Transverse colon (tissue), 4 donors: ENCODE results near the gene ARFIP1. TPM values are rescaled to one million over a fixed set of nuclear protein-coding genes. Genes with fewer than 3 reads are reported as not detected.
"Not testable (repeated sequence)": the region's sequence is repeated elsewhere in the genome, so short reads cannot be mapped to it uniquely, and the experiment has no call there.

Source experiments
- DNase-seq: peaks from one replicate; pipeline ENCODE4 v3.0.0-alpha.2; 2019
- H3K27ac ChIP-seq, 4 donors: fragments of 200-600 bp; sonication (generic); 2 replicates each; pipeline ENCODE4 v1.5.1; 2016 to 2018; ENCODE audit warnings: inconsistent platforms in 4 of 4
- H3K27me3 ChIP-seq: fragments of 200-600 bp; sonication (generic); 2 replicates; pipeline ENCODE4 v1.5.1; 2017; ENCODE audit warnings: inconsistent platforms
- H3K36me3 ChIP-seq, 4 donors: fragments of 200-600 bp; sonication (generic); 2 replicates each; pipeline ENCODE4 v1.5.1; 2017 to 2019; ENCODE audit warnings: inconsistent platforms in 4 of 4
- H3K4me1 ChIP-seq, 4 donors: fragments of 200-600 bp; sonication (generic); 2 replicates each; pipeline ENCODE4 v1.5.1; 2017 to 2020; ENCODE audit warnings: inconsistent platforms in 4 of 4
- H3K4me3 ChIP-seq, 4 donors: fragments of 200-600 bp; sonication (generic); 1 replicate in 1 of 4; 2 replicates in 3 of 4; pipeline versions ENCODE4 v1.5.1 to v1.6.1; 2017 to 2019; ENCODE audit warnings: inconsistent platforms in 4 of 4
- H3K9me3 ChIP-seq, 2 donors: fragments of 200-600 bp; sonication (generic); 2 replicates each; pipeline ENCODE4 v1.5.1; 2017 to 2019; ENCODE audit warnings: inconsistent platforms in 2 of 2
- EP300 ChIP-seq: sonication (generic); formaldehyde crosslinking; IDR thresholded peaks from one replicate; pipeline ENCODE4 v1.6.1; 2017; ENCODE audit warnings: antibody characterized with exemption, low read depth
- POLR2A ChIP-seq: fragments of 450-650 bp; IDR thresholded peaks from one replicate; pipeline ENCODE4 v1.6.1; 2016; ENCODE audit warnings: antibody characterized with exemption, mild to moderate bottlenecking, moderate library complexity
- POLR2AphosphoS5 ChIP-seq, 3 donors: sonication (generic); formaldehyde crosslinking; IDR thresholded peaks; one replicate each; pipeline ENCODE4 v1.6.1; 2016; ENCODE audit warnings: antibody characterized with exemption in 3 of 3
- WGBS, 2 donors: methylation state at CpG; one replicate each; pipeline ENCODE4 v1.1.5; 2018; ENCODE audit warnings: low coverage in 1 of 2; 5-methylcytosine and 5-hydroxymethylcytosine counted together
- in situ Hi-C, 4 donors: fragments of 200-750 bp; cut with MboI; loops; one replicate each; pipeline versions ENCODE4 v1.15.0 to v1.15.1; 2017; ENCODE audit warnings: low sequenced_read_pairs in 3 of 4, low pct_ligation_motif_present in 1 of 4, low pct_unique_long_range_greater_than_20kb in 1 of 4
- intact Hi-C: fragments of 100-400 bp; cut with DNase I; formaldehyde crosslinking; loops from one replicate; pipeline ENCODE4 v1.15.1; 2023; ENCODE audit warnings: low total_unique reads
- total RNA-seq, 4 donors: library from RNA; depleted of rRNA; stranded (reverse); fragments of >200 nt; gene quantifications; one replicate each; pipeline ENCODE4 v1.1.0, GENCODE V29; 2016
- TF ChIP-seq, protein P1 (sequence below), 5 experiments: fragments of 200-600 bp in 3 of 5; fragments of 450-650 bp in 2 of 5; sonication (generic) in 3 of 5; IDR thresholded peaks; 1 replicate in 2 of 5; 2 replicates in 3 of 5; pipeline ENCODE4 v1.5.1; 2016 to 2017; ENCODE audit warnings: antibody characterized with exemption in 5 of 5, inconsistent platforms in 3 of 5, mild to moderate bottlenecking in 2 of 5, moderate library complexity in 1 of 5

ARFIP1 gene
- total RNA-seq, 4 donors from 2014 or later, result 35.0 to 115 (median 46.2) TPM

DNA sequence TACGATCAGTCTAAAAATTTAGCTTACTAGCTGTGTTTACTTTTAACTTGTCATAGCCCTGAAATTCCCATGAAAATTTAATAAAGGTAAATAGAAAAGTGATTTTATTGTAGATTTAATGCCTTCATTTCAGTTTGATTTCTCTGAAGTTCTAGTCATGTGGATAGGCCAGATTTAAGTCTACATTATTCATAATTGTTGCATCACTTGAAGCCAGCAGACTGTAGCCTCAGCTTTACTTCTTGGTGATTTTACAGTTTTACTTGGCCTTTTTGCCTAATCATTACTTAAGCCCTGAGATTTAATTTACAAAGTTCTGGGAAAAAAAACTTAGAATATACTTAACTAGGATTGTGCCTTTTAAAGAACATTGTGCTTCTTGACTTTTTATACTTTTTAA, 82.9 kb downstream of the ARFIP1 start:
- no peaks in the 10 kb centered on the region for H3K27me3 ChIP-seq
- no peak for TF ChIP-seq POLR2A
- no peak for TF ChIP-seq POLR2AphosphoS5 (IDR thresholded peaks at IDR 0.05)
- no peak for TF ChIP-seq EP300
- TF ChIP-seq, protein P1, sequence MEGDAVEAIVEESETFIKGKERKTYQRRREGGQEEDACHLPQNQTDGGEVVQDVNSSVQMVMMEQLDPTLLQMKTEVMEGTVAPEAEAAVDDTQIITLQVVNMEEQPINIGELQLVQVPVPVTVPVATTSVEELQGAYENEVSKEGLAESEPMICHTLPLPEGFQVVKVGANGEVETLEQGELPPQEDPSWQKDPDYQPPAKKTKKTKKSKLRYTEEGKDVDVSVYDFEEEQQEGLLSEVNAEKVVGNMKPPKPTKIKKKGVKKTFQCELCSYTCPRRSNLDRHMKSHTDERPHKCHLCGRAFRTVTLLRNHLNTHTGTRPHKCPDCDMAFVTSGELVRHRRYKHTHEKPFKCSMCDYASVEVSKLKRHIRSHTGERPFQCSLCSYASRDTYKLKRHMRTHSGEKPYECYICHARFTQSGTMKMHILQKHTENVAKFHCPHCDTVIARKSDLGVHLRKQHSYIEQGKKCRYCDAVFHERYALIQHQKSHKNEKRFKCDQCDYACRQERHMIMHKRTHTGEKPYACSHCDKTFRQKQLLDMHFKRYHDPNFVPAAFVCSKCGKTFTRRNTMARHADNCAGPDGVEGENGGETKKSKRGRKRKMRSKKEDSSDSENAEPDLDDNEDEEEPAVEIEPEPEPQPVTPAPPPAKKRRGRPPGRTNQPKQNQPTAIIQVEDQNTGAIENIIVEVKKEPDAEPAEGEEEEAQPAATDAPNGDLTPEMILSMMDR (IDR thresholded peaks at IDR 0.05), result no peak
- in situ Hi-C loops (loop anchor here in 1 of 4 donors (25.0 kb wide), 1 partner anchor 225 kb away; no protein-coding TSS in a partner anchor), intact Hi-C loops (no loop called here)
- H3K36me3 ChIP-seq, result peaks cover 0 to 7% (median 2%) of the 10 kb centered on the region in 4 donors
- H3K9me3 ChIP-seq, result no peaks in the 10 kb centered on the region
- H3K4me1 ChIP-seq, result no peaks in the 10 kb centered on the region
- WGBS, 2 donors, result 80 to 85% methylated on average over 1 of the region's 1 CpG
- DNase-seq, result no peak
- no peak overlapping the region for H3K27ac ChIP-seq
- H3K4me3 ChIP-seq, result no peak overlapping the region

DNA sequence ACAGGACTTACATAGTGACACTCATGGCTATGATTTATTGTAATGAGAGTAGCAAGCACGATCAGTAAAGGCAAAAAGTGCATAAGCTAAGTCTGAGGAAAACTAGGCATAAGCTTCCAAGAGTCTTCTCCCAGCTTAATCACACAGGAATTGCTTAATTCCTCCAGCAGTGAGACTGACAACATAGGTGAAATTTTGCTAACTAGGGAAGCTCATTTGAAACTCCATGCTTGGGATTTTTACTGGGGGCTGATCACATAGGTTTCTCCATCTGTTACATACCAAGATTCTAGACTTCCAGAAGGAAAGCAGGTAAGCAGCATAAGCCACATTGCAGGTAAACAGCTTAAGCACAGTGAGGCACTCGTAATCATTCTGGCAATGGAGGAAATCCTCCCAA, 84.6 kb downstream of the ARFIP1 start:
- TF ChIP-seq, protein P1 (IDR thresholded peaks at IDR 0.05), result no peak
- TF ChIP-seq EP300 (no peak), POLR2A (no peak), POLR2AphosphoS5 (IDR thresholded peaks at IDR 0.05) (no peak)
- in situ Hi-C loops, result loop anchor here in 1 of 4 donors (25.0 kb wide), 1 partner anchor 223 kb away; no protein-coding TSS in a partner anchor
- WGBS, 2 donors, result 72 to 78% methylated on average over 1 to 2 of the region's 2 CpGs
- H3K4me3 ChIP-seq, result no peak overlapping the region
- H3K9me3 ChIP-seq, result no peaks in the 10 kb centered on the region
- DNase-seq, result no peak
- H3K27me3 ChIP-seq, result no peaks in the 10 kb centered on the region
- no peak overlapping the region for H3K27ac ChIP-seq
- peaks cover 0 to 7% (median 2%) of the 10 kb centered on the region in 4 donors for H3K36me3 ChIP-seq
- intact Hi-C loops, result no loop called here
- no peaks in the 10 kb centered on the region for H3K4me1 ChIP-seq

DNA sequence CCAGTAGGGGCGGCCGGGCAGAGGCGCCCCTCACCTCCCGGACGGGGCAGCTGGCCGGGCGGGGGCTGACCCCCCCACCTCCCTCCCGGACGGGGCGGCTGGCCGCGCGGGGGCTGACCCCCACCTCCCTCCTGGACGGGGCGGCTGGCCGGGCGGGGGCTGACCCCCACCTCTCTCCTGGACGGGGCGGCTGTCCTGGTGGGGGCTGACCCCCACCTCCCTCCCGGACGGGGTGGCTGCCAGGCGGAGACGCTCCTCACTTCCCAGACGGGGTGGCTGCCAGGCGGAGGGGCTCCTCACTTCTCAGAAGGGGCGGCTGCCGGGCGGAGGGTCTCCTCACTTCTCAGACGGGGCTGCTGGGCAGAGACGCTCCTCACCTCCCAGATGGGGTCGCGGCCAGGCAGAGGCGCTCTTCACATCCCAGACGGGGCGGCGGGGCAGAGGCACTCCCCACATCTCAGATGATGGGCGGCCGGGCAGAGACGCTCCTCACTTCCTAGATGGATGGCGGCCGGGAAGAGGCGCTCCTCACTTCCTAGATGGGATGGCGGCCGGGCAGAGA, 86.8 kb downstream of the ARFIP1 start:
- DNase-seq, H3K36me3 ChIP-seq, H3K27me3 ChIP-seq, H3K4me3 ChIP-seq, intact Hi-C loops, H3K4me1 ChIP-seq, H3K9me3 ChIP-seq, H3K27ac ChIP-seq: not testable (repeated sequence)
- in situ Hi-C loops, result loop anchor here in 1 of 4 donors (25.0 kb wide), 1 partner anchor 221 kb away; no protein-coding TSS in a partner anchor
- 98% methylated on average over 27 of the region's 44 CpGs; no CpG with 5 or more reads in 1 of the 2 donors for WGBS, 2 donors

DNA sequence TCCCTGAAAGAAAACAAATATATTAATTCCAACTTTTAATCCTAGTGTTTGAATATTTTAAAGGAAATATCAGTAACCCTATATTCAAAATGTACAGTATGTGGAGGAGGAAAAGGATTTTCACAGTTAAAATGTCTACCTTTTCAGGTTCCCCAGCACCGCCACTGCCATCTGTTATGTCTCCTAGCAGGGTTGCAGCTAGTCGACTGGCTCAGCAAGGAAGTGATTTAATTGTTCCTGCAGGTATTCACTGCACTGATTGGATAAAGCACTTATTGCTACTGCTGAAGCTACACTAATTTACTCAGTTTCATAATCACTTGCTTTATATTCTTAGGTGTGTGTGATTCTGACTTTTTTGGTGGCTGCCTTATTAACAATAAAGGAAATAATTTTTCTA, 90.9 kb downstream of the ARFIP1 start:
- intact Hi-C loops, result no loop called here
- no peaks in the 10 kb centered on the region for H3K27me3 ChIP-seq
- H3K4me3 ChIP-seq, result no peak overlapping the region
- DNase-seq, result no peak
- no peak for TF ChIP-seq POLR2AphosphoS5 (IDR thresholded peaks at IDR 0.05)
- TF ChIP-seq, protein P1 (IDR thresholded peaks at IDR 0.05), result no peak
- no peak for TF ChIP-seq POLR2A
- TF ChIP-seq EP300, result no peak
- WGBS, 2 donors, result 64 to 75% methylated on average over 2 of the region's 2 CpGs
- H3K36me3 ChIP-seq, result peaks cover 0 to 8% (median 0%) of the 10 kb centered on the region in 4 donors
- in situ Hi-C loops, result loop anchor here in 1 of 4 donors (25.0 kb wide), 1 partner anchor 217 kb away; no protein-coding TSS in a partner anchor
- no peak overlapping the region for H3K27ac ChIP-seq
- no peaks in the 10 kb centered on the region for H3K9me3 ChIP-seq
- no peaks in the 10 kb centered on the region for H3K4me1 ChIP-seq

DNA sequence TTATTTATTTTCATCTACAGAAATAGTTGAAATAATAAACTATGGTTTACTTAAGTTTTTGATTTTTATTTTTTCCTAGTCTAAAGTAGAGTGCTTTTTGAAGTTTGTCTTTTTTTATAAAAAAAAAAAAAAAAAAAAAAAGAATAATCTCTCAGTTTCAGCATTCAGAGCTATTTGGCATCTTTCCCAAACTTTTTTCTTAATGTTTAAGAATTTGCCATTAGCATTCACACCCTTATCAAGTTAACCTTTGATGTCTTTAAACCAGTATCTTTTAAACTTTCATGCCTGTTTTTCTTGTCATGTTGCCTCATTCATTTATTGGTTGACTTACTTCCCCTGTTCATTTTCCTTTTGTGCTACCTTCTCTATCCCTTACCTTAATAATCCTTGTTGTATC, 95.5 kb downstream of the ARFIP1 start:
- Histone ChIP-seq H3K27me3 (no peaks in the 10 kb centered on the region), H3K4me3 (no peak overlapping the region), H3K36me3 (peaks cover 0 to 27% (median 0%) of the 10 kb centered on the region in 4 donors), H3K27ac (no peak overlapping the region), H3K4me1 (no peaks in the 10 kb centered on the region), H3K9me3 (no peaks in the 10 kb centered on the region)
- in situ Hi-C loops, result no loop called here
- no peak for TF ChIP-seq POLR2AphosphoS5 (IDR thresholded peaks at IDR 0.05)
- no peak for TF ChIP-seq EP300
- TF ChIP-seq, protein P1 (IDR thresholded peaks at IDR 0.05), result no peak
- no peak for TF ChIP-seq POLR2A
- intact Hi-C loops, result no loop called here
- DNase-seq, result no peak
